Bronchial epithelial cell (primary cell): Measurements from ENCODE around the gene SCAPER. TPM values are rescaled to one million over a fixed set of nuclear protein-coding genes. Genes with fewer than 3 reads are reported as not detected.
A peak's percentile ranks its signal among the peaks of the same experiment; 100 is the strongest.

Source experiments
- DNase-seq: peaks from one replicate; pipeline ENCODE4 v3.0.0-alpha.2; 2010; ENCODE audit warnings: low read depth
- FAIRE-seq: peaks from 2 replicates; lab custom pipeline; 2011; peaks lifted over from hg19 to GRCh38; lab: Jason Lieb, UNC
- H3K27me3 ChIP-seq: 2 replicates; pipeline ENCODE4 v1.5.1; 2011; ENCODE audit warnings: low read length; ENCODE audit not compliant: control insufficient read depth, insufficient read depth
- H3K36me3 ChIP-seq: 2 replicates; pipeline ENCODE4 v1.5.1; 2011; ENCODE audit warnings: low read length; ENCODE audit not compliant: control insufficient read depth, insufficient read depth
- H3K4me3 ChIP-seq: 2 replicates; pipeline ENCODE4 v1.5.1; 2011; ENCODE audit warnings: mild to moderate bottlenecking, low read depth, low read length, control low read depth
- CTCF ChIP-seq: IDR thresholded peaks from 2 replicates; pipeline ENCODE4 v1.5.1; 2011; ENCODE audit warnings: mild to moderate bottlenecking, moderate library complexity, low read length, control low read depth, inconsistent platforms; ENCODE audit not compliant: insufficient read depth, severe bottlenecking
- total RNA-seq: library from RNA; depleted of rRNA; stranded (reverse); fragments of >200 nt; gene quantifications from 2 replicates; pipeline ENCODE4 v1.2.1, GENCODE V29; 2014

SCAPER gene
- total RNA-seq, 1 donor from 2014 or later = 6.3 TPM

GRCh38 chr15:76346669-76347481 lies 558.3 kb downstream of the SCAPER start:
- Histone ChIP-seq H3K36me3 (no peaks in the 10 kb centered on the region), H3K4me3 (peak overlapping the region; percentile 35), H3K27me3 (peaks cover 26% of the 10 kb centered on the region)
- no peak for FAIRE-seq
- TF ChIP-seq CTCF = no peak
- DNase-seq = no peak

- no peaks in the 10 kb centered on the region for H3K36me3 ChIP-seq
- DNase-seq (no peak), FAIRE-seq (no peak)
- peak overlapping the region; percentile 35 for H3K4me3 ChIP-seq
- peaks cover 34% of the 10 kb centered on the region for H3K27me3 ChIP-seq
- TF ChIP-seq CTCF = no peak
These were observed 559.1 kb downstream of the SCAPER start for GRCh38 chr15:76345880-76346668.

GRCh38 chr15:76345583-76345879 lies 559.6 kb downstream of the SCAPER start:
- FAIRE-seq = no peak
- TF ChIP-seq CTCF = no peak
- no peak overlapping the region for H3K4me3 ChIP-seq
- no peak for DNase-seq
- peaks cover 39% of the 10 kb centered on the region for H3K27me3 ChIP-seq
- H3K36me3 ChIP-seq = no peaks in the 10 kb centered on the region

- TF ChIP-seq CTCF = no peak
- no peak for DNase-seq
- Histone ChIP-seq H3K27me3 (peaks cover 44% of the 10 kb centered on the region), H3K36me3 (no peaks in the 10 kb centered on the region), H3K4me3 (no peak overlapping the region)
- FAIRE-seq = no peak
These were observed 560.1 kb downstream of the SCAPER start for GRCh38 chr15:76344893-76345582.

DNA sequence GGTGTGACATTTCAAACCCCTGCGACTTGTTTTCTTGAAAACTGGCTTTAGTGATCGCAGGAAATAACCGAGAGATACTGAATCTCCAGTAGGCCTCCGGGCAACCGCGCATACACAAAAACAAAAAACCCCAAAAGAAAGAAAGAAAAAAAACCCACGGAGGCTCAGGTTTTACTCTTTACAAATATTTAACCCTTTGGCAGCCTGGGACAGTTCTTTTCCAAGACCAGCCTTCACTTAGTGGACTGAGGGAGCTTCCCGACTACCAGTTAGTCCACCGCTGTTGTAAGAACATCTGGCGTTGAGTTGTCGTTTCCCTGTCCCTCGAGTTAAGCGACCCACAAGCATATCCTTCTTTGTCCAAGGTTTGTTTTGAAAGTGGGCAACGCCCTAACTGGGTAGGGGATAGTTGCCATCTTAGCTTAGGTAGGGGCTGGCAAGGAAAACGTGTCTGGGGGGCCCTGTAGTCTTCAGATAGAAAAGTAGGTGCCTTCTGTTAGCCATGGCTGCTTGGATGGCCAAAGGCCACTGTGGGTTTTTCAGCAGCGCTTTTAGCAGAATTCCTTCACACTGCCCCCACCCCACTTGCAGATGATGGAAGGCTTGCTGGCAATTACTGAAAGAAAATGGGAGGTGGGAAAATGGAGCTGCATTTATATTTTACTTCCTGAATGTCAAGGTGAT lies 561.7 kb downstream of the SCAPER start:
- H3K27me3 ChIP-seq = peaks cover 59% of the 10 kb centered on the region
- FAIRE-seq (no peak), DNase-seq (no peak)
- H3K4me3 ChIP-seq = no peak overlapping the region
- no peak for TF ChIP-seq CTCF
- no peaks in the 10 kb centered on the region for H3K36me3 ChIP-seq
